ENCODE measurements around the gene PRRC2A. TPM values are rescaled to one million over a fixed set of nuclear protein-coding genes. Genes with fewer than 3 reads are reported as not detected.

PRRC2A gene
- total RNA-seq, 1 donor from 2014 or later, result 303 TPM

DNA sequence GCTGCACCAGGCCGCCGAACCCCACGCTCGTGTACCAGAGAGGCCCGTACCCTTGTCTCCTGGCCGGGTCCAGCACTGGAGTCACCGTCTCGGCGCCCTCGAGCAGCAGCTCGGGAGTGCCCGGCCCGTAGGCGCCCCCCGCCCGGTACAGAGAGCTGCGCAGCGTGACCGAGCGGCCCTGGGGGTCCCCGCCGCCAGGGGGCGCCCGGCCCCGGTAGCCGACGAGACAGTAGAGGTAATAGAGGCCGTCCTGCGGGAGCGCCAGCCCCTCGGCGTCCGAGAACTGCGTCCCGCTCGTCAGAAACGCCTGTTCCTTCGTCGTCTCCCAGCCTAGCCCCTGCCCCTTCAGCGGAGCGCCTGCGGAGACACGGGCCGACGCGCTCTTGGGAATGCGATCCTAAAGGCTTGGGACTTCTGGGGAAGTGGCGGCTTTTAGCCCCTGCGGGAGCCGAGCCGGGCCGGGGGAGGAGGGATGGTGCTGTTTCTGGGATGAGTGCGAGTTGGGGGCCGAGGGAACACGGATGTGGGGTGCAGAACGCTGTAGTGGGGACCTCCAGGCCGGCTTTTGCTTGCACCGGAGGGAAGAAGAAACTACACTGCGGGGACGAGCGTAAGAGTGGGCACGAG is 39.6 kb upstream of the PRRC2A start:
- peak; percentile 94 for DNase-seq
- Mint-ChIP-seq H3K4me3 (ENCODE audit: unreplicated experiment) (peak overlapping the region; percentile 93), H3K27me3 (ENCODE audit: unreplicated experiment) (peaks cover 4% of the 10 kb centered on the region), H3K27ac (ENCODE audit: unreplicated experiment) (peak overlapping the region; percentile 66), H3K9me3 (ENCODE audit: unreplicated experiment) (peaks cover 3% of the 10 kb centered on the region), H3K36me3 (ENCODE audit: unreplicated experiment) (no peaks in the 10 kb centered on the region), H3K4me1 (ENCODE audit: low read depth, unreplicated experiment) (peaks cover 5% of the 10 kb centered on the region)
- TF ChIP-seq, protein P1, sequence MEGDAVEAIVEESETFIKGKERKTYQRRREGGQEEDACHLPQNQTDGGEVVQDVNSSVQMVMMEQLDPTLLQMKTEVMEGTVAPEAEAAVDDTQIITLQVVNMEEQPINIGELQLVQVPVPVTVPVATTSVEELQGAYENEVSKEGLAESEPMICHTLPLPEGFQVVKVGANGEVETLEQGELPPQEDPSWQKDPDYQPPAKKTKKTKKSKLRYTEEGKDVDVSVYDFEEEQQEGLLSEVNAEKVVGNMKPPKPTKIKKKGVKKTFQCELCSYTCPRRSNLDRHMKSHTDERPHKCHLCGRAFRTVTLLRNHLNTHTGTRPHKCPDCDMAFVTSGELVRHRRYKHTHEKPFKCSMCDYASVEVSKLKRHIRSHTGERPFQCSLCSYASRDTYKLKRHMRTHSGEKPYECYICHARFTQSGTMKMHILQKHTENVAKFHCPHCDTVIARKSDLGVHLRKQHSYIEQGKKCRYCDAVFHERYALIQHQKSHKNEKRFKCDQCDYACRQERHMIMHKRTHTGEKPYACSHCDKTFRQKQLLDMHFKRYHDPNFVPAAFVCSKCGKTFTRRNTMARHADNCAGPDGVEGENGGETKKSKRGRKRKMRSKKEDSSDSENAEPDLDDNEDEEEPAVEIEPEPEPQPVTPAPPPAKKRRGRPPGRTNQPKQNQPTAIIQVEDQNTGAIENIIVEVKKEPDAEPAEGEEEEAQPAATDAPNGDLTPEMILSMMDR (IDR thresholded peaks at IDR 0.05; ENCODE audit: partially characterized antibody, unreplicated experiment), result peak; percentile 99

DNA sequence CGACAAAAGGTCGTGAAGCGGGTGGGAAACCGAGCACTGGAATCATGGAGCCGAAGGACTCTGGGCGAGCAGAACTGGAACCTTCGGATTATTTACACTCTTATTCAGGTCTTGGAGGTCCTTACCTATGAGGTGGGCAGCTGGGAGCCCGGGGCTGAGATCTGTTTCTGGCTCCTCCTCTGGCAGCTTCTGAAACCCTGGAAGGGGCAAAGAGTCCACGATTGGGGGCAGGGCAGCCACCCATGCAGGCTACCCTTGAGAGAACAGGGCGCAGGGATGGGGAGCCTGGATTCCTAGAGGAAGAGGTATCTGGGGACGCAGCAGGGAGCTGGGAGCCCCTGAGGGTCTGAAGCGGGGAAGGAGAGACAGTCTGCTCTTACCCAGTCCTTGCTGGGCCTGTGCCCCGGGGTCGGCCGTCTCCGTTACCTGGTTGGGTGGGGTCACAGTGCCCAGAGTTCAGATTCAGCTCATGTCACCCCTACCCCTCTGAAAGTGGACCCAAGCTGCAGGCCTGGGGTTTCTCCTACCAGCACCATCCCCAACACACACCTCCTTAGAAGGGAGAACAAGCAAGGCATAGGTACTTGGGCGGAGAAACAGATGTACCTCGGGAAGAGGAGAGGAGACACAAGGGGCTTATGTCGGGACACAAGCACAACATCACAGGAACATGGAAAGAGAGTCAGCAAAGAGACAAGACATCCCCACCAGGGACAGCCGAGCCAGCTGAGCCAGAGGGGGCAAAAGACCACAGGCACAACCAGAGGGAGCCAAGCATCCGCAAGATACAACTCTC is 38.9 kb upstream of the PRRC2A start:
- Mint-ChIP-seq H3K36me3 (ENCODE audit: unreplicated experiment) (no peaks in the 10 kb centered on the region), H3K27me3 (ENCODE audit: unreplicated experiment) (peaks cover 4% of the 10 kb centered on the region), H3K9me3 (ENCODE audit: unreplicated experiment) (peaks cover 5% of the 10 kb centered on the region), H3K4me1 (ENCODE audit: low read depth, unreplicated experiment) (peaks cover 2% of the 10 kb centered on the region), H3K27ac (ENCODE audit: unreplicated experiment) (peak overlapping the region; percentile 66), H3K4me3 (ENCODE audit: unreplicated experiment) (peak overlapping the region; percentile 93)
- TF ChIP-seq, protein P1 (IDR thresholded peaks at IDR 0.05; ENCODE audit: partially characterized antibody, unreplicated experiment), result no peak
- peak; percentile 19 for DNase-seq

DNA sequence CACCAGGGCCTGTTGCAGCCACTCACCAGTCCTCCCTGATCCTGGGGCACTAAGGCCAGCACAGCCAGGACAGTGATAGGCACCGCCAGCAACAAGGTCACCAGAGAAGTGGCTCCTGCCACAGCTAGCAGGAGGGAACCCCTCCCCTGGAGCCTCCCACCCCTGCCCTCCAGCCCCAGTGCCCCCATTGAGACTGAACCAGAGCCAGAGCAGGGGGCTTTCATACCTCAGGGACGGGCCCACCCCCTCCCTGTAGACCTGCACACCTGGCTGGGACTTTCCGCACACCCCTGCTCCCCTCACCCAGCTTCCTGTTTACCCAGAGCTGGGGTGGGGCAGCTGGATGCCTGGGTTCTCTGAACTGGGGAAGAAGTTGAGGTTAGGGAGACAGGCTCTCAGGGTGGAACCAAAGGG is 38.3 kb upstream of the PRRC2A start, which contains the start of gene LTB:
Gene LTB, minus strand, starts transcription at position 195 of the 414 bp plus-strand sequence. Its CDS starts 7 bp downstream, at position 188.
- Mint-ChIP-seq H3K4me1 (ENCODE audit: low read depth, unreplicated experiment) (peaks cover 2% of the 10 kb centered on the region), H3K36me3 (ENCODE audit: unreplicated experiment) (no peaks in the 10 kb centered on the region), H3K4me3 (ENCODE audit: unreplicated experiment) (peak within 1 kb of the TSS; percentile 93), H3K27me3 (ENCODE audit: unreplicated experiment) (peaks cover 6% of the 10 kb centered on the region), H3K27ac (ENCODE audit: unreplicated experiment) (peak within 1 kb of the TSS; percentile 66), H3K9me3 (ENCODE audit: unreplicated experiment) (peaks cover 5% of the 10 kb centered on the region)
- no peak for DNase-seq
- TF ChIP-seq, protein P1 (IDR thresholded peaks at IDR 0.05; ENCODE audit: partially characterized antibody, unreplicated experiment), result no peak

DNA sequence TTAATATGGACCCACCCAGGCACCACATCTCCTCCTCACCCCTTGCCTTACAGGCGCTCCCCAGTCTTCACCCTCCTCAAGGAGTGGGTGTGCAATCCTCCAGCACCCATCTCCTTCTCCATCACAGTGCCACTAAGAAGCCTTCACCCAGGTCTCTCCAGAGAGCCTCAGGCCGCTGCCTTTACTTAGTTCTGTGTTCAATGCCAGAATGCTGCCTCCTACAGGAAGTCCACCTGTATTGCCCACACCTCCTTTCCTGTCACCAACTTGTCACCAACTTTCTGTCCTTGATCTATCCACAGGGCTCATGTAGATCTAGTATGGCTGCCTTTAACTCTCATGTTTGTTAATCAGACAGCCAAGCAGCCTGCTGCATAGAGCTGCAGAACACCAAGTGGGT is 35.0 kb upstream of the PRRC2A start:
- Mint-ChIP-seq H3K27me3 (ENCODE audit: unreplicated experiment) (peaks cover 6% of the 10 kb centered on the region), H3K4me1 (ENCODE audit: low read depth, unreplicated experiment) (peaks cover 11% of the 10 kb centered on the region), H3K27ac (ENCODE audit: unreplicated experiment) (no peak overlapping the region), H3K9me3 (ENCODE audit: unreplicated experiment) (peaks cover 5% of the 10 kb centered on the region), H3K4me3 (ENCODE audit: unreplicated experiment) (no peak overlapping the region), H3K36me3 (ENCODE audit: unreplicated experiment) (no peaks in the 10 kb centered on the region)
- TF ChIP-seq, protein P1 (IDR thresholded peaks at IDR 0.05; ENCODE audit: partially characterized antibody, unreplicated experiment), result peak; percentile 29
- no peak for DNase-seq

DNA sequence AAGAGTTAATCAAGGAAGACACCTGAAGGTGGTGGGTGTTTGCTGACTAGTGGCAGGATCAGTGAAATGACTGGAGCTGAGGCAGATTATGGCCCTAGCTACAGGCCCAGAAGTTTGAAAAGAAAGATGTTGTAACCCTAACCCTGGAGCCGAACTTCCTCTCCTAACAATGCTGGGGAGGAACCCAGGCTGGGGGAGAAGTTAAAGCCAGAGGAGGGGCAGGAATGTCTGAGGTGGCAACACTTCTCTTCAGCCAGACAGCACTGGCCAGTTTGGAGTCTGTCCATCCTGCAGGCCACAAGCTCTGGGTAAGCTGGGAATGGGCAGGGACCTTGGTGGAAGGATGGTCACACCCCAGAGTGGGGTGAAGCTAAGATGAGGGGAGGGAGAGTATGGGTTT is 34.5 kb upstream of the PRRC2A start, which contains the start of gene LST1:
Gene LST1, plus strand, starts transcription at position 270 of the 400 bp plus-strand sequence. CDS start 1,023 bp downstream, outside the sequence.
- H3K36me3 Mint-ChIP-seq (ENCODE audit: unreplicated experiment), result no peaks in the 10 kb centered on the region
- TF ChIP-seq, protein P1 (IDR thresholded peaks at IDR 0.05; ENCODE audit: partially characterized antibody, unreplicated experiment), result no peak
- H3K9me3 Mint-ChIP-seq (ENCODE audit: unreplicated experiment), result peaks cover 5% of the 10 kb centered on the region
- no peak within 1 kb of the TSS for H3K4me3 Mint-ChIP-seq (ENCODE audit: unreplicated experiment)
- H3K4me1 Mint-ChIP-seq (ENCODE audit: low read depth, unreplicated experiment), result peaks cover 11% of the 10 kb centered on the region
- peaks cover 5% of the 10 kb centered on the region for H3K27me3 Mint-ChIP-seq (ENCODE audit: unreplicated experiment)
- H3K27ac Mint-ChIP-seq (ENCODE audit: unreplicated experiment), result no peak within 1 kb of the TSS
- no peak for DNase-seq

Data from glutamatergic neuron (in vitro differentiated cells).